DND-41 (cell line): ENCODE measurements around the gene BMX.

Experiments used
- ATAC-seq: fragments of 200-7000 bp; cut with Tn5 transposase; 3 replicates; pipeline ENCODE4 v1.9.1; 2021; ENCODE audit warnings: low read depth; ENCODE audit not compliant: insufficient read depth
- DNase-seq: peaks from one replicate; pipeline ENCODE4 v3.0.0-alpha.2; 2020
- H2AFZ ChIP-seq: 2 replicates; pipeline ENCODE4 v1.6.0; 2012; ENCODE audit warnings: low read depth, low read length
- H3K27ac ChIP-seq: 2 replicates; pipeline ENCODE4 v1.5.1; 2012; ENCODE audit warnings: low read length, inconsistent platforms
- H3K27me3 ChIP-seq: fragments of 200-600 bp; sonication (generic); 2 replicates; pipeline ENCODE4 v1.6.0; 2012; ENCODE audit warnings: low read length, mild to moderate bottlenecking, inconsistent platforms; ENCODE audit not compliant: insufficient read depth, poor library complexity
- H3K36me3 ChIP-seq: 2 replicates; pipeline ENCODE4 v1.5.1; 2012; ENCODE audit warnings: low read length, inconsistent platforms; ENCODE audit not compliant: insufficient read depth
- H3K4me1 ChIP-seq: 2 replicates; pipeline ENCODE4 v1.5.1; 2012; ENCODE audit warnings: mild to moderate bottlenecking, low read length; ENCODE audit not compliant: insufficient read depth
- H3K4me2 ChIP-seq: 2 replicates; pipeline ENCODE4 v1.6.0; 2012; ENCODE audit warnings: mild to moderate bottlenecking, moderate library complexity, low read length, inconsistent platforms; ENCODE audit not compliant: insufficient read depth
- H3K4me3 ChIP-seq, 2 experiments: fragments of 200-600 bp in 1 of 2; shearing (Covaris generic) in 1 of 2; 2 replicates each; pipeline ENCODE4 v1.5.1; 2012 to 2016; ENCODE audit warnings: inconsistent platforms in 2 of 2, low read length in 2 of 2, mild to moderate bottlenecking in 2 of 2, low read depth in 1 of 2, moderate library complexity in 1 of 2
- H3K79me2 ChIP-seq: 2 replicates; pipeline ENCODE4 v1.6.0; 2012; ENCODE audit warnings: low read length, inconsistent platforms; ENCODE audit not compliant: insufficient read depth
- H3K9ac ChIP-seq: 2 replicates; pipeline ENCODE4 v1.6.0; 2012; ENCODE audit warnings: low read depth, mild to moderate bottlenecking, inconsistent platforms, low read length, moderate library complexity
- H3K9me3 ChIP-seq: 2 replicates; pipeline ENCODE4 v1.5.1; 2012; ENCODE audit warnings: low read length, moderate library complexity, mild to moderate bottlenecking, inconsistent platforms; ENCODE audit not compliant: insufficient read depth, severe bottlenecking
- H4K20me1 ChIP-seq: 2 replicates; pipeline ENCODE4 v1.6.0; 2012; ENCODE audit warnings: low read length; ENCODE audit not compliant: insufficient read depth
- CTCF ChIP-seq: IDR thresholded peaks from 2 replicates; pipeline ENCODE4 v1.5.1; 2012; ENCODE audit warnings: borderline replicate concordance, low read length, moderate library complexity, mild to moderate bottlenecking; ENCODE audit not compliant: poor library complexity, severe bottlenecking; ENCODE audit errors: extremely low read depth
- EZH2 ChIP-seq: IDR thresholded peaks from 3 replicates; pipeline ENCODE4 v1.6.1; 2012; ENCODE audit warnings: borderline replicate concordance, low read depth, mild to moderate bottlenecking, moderate library complexity, low read length, inconsistent platforms; ENCODE audit not compliant: severe bottlenecking

BMX gene

GRCh38 chrX:15524417-15524816 lies 23.8 kb downstream of the BMX start:
- TF ChIP-seq EZH2, result no peak
- no peak for TF ChIP-seq CTCF
- Histone ChIP-seq H3K27me3 (no peaks in the 10 kb centered on the region), H2AFZ (no peak overlapping the region)

GRCh38 chrX:15525664-15526416 lies 25.2 kb downstream of the BMX start:
- H3K4me2 ChIP-seq, result no peak overlapping the region
- DNase-seq, result no peak
- H4K20me1 ChIP-seq, result no peaks in the 10 kb centered on the region
- no peak overlapping the region for H3K27ac ChIP-seq
- no peak overlapping the region for H3K4me3 ChIP-seq
- no peaks in the 10 kb centered on the region for H3K27me3 ChIP-seq
- no peak overlapping the region for H3K9ac ChIP-seq
- H3K9me3 ChIP-seq, result no peaks in the 10 kb centered on the region
- H2AFZ ChIP-seq, result no peak overlapping the region
- H3K4me1 ChIP-seq, result no peaks in the 10 kb centered on the region
- ATAC-seq, result no peak
- TF ChIP-seq EZH2 (no peak), CTCF (no peak)
- no peaks in the 10 kb centered on the region for H3K79me2 ChIP-seq
- H3K36me3 ChIP-seq, result no peaks in the 10 kb centered on the region

More at GRCh38 chrX:15524417-15524816, 23.8 kb downstream of the BMX start:
- ATAC-seq (no peak), DNase-seq (no peak)
- Histone ChIP-seq H3K4me1 (no peaks in the 10 kb centered on the region), H3K9me3 (no peaks in the 10 kb centered on the region), H3K79me2 (no peaks in the 10 kb centered on the region), H3K36me3 (no peaks in the 10 kb centered on the region), H3K9ac (no peak overlapping the region), H3K4me2 (no peak overlapping the region), H4K20me1 (no peaks in the 10 kb centered on the region), H3K4me3 (no peak overlapping the region), H3K27ac (no peak overlapping the region)

- DNase-seq (no peak), ATAC-seq (no peak)
- H3K4me1 ChIP-seq, result no peaks in the 10 kb centered on the region
- no peak overlapping the region for H3K9ac ChIP-seq
- no peaks in the 10 kb centered on the region for H3K79me2 ChIP-seq
- no peaks in the 10 kb centered on the region for H3K27me3 ChIP-seq
- H2AFZ ChIP-seq, result no peak overlapping the region
- no peak overlapping the region for H3K4me3 ChIP-seq
- no peaks in the 10 kb centered on the region for H3K9me3 ChIP-seq
- no peaks in the 10 kb centered on the region for H4K20me1 ChIP-seq
- TF ChIP-seq EZH2, result no peak
- no peak for TF ChIP-seq CTCF
- no peaks in the 10 kb centered on the region for H3K36me3 ChIP-seq
- no peak overlapping the region for H3K27ac ChIP-seq
- no peak overlapping the region for H3K4me2 ChIP-seq
Measured at GRCh38 chrX:15529165-15529564, 28.6 kb downstream of the BMX start.
